ENCODE data around the gene LUZP1.

GRCh38 chr1:23118957-23119792, 49.5 kb downstream of the LUZP1 start:
- TF ChIP-seq, protein P1, sequence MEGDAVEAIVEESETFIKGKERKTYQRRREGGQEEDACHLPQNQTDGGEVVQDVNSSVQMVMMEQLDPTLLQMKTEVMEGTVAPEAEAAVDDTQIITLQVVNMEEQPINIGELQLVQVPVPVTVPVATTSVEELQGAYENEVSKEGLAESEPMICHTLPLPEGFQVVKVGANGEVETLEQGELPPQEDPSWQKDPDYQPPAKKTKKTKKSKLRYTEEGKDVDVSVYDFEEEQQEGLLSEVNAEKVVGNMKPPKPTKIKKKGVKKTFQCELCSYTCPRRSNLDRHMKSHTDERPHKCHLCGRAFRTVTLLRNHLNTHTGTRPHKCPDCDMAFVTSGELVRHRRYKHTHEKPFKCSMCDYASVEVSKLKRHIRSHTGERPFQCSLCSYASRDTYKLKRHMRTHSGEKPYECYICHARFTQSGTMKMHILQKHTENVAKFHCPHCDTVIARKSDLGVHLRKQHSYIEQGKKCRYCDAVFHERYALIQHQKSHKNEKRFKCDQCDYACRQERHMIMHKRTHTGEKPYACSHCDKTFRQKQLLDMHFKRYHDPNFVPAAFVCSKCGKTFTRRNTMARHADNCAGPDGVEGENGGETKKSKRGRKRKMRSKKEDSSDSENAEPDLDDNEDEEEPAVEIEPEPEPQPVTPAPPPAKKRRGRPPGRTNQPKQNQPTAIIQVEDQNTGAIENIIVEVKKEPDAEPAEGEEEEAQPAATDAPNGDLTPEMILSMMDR (IDR thresholded peaks at IDR 0.05) = no peak
- TF ChIP-seq POLR2AphosphoS5 (IDR thresholded peaks at IDR 0.05; ENCODE audit: low read depth, low read length) = no peak
- TF ChIP-seq MXI1 (IDR thresholded peaks at IDR 0.05; ENCODE audit: low read depth, low read length) = no peak
- no peak for TF ChIP-seq EZH2phosphoT487 (IDR thresholded peaks at IDR 0.05; ENCODE audit: borderline replicate concordance, low read depth)
- no peak for TF ChIP-seq RXRA (IDR thresholded peaks at IDR 0.05; ENCODE audit: borderline replicate concordance, low read depth)
